ENCODE results near the gene NDUFS4. TPM values are rescaled to one million over a fixed set of nuclear protein-coding genes. Genes with fewer than 3 reads are reported as not detected.
"Not testable (repeated sequence)": the region's sequence is repeated elsewhere in the genome, so short reads cannot be mapped to it uniquely, and the experiment has no call there.

The NDUFS4 gene
- total and polyA plus RNA-seq, 12 donors, result 40.3 to 268 (median 213) TPM

DNA sequence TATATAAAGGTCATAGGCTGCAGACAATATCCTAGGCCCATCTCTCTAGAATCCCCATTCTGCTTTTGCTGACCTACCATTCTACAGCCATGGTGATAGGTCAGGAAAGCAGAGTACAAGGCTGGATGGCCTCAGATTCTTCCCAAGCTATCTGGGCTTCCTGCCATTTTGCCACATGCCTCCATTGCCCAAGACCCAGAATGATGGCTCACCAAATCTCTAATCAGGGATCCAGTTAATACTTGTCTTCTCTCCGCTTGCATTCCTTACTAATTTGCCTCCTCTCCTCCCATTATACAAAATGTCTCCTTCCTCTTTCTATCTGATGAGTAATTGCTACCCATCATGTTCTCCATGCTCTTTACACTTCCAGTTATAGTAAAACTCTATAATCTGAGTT, 22.7 kb upstream of the NDUFS4 start:
- peaks cover 0 to 3% (median 0%) of the 10 kb centered on the region in 11 donors for H3K9me3 ChIP-seq
- no peak for DNase-seq
- no peak overlapping the region for H3K27ac ChIP-seq
- intact Hi-C loops (cut with DNase I), result no loop called here
- no peaks in the 10 kb centered on the region for H3K4me1 ChIP-seq
- H3K27me3 ChIP-seq, result no peaks in the 10 kb centered on the region
- 92 to 97% methylated on average over 1 of the region's 1 CpG for WGBS, 2 donors
- ATAC-seq, result no peak
- no peaks in the 10 kb centered on the region for H3K36me3 ChIP-seq
- no peak overlapping the region for H3K4me3 ChIP-seq
- TF ChIP-seq, protein P1, sequence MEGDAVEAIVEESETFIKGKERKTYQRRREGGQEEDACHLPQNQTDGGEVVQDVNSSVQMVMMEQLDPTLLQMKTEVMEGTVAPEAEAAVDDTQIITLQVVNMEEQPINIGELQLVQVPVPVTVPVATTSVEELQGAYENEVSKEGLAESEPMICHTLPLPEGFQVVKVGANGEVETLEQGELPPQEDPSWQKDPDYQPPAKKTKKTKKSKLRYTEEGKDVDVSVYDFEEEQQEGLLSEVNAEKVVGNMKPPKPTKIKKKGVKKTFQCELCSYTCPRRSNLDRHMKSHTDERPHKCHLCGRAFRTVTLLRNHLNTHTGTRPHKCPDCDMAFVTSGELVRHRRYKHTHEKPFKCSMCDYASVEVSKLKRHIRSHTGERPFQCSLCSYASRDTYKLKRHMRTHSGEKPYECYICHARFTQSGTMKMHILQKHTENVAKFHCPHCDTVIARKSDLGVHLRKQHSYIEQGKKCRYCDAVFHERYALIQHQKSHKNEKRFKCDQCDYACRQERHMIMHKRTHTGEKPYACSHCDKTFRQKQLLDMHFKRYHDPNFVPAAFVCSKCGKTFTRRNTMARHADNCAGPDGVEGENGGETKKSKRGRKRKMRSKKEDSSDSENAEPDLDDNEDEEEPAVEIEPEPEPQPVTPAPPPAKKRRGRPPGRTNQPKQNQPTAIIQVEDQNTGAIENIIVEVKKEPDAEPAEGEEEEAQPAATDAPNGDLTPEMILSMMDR (IDR thresholded peaks at IDR 0.05), result no peak

DNA sequence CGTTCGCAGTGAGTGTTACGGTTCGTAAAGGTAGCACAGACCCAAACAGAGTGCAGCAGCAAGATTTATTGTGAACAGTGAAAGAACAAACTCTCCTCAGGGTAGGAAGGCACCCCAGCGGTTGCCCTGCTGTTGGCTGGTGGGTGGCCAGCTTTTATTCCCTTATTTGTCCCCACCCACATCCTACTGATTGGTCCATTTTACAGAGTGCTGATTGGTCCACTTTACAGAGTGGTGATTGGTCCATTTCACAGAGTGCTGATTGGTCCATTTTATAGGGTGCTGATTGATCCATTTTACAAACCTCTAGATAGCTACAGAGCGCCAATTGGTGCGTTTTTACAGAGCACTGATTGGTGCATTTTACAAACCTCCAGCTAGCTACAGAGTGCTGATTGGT, 19.7 kb upstream of the NDUFS4 start:
- H3K4me1 ChIP-seq; H3K27ac ChIP-seq; intact Hi-C loops (cut with DNase I); H3K36me3 ChIP-seq; H3K4me3 ChIP-seq; H3K9me3 ChIP-seq; H3K27me3 ChIP-seq; ATAC-seq; DNase-seq: not testable (repeated sequence)
- WGBS, 2 donors, result 95 to 96% methylated on average over 7 of the region's 7 CpGs

DNA sequence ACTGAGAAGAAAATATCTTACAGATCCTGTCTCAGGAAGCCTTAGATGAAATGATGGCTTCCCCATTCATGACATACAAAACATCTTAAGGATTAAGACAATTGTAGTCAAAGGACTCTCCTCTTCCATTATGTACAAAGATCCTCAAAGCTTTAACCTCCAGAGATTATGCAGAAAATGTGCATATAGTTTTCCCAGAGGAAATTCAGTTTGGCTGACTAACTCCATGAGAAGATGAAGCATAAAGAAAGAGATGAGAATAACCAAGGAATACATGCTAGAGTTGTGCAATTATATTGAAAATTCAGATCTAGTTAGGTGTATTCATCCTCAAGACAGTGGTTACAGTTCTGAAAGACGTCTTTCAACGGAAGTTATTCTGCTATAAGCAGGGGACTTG, 18.6 kb upstream of the NDUFS4 start:
- DNase-seq (no peak), ATAC-seq (no peak)
- Histone ChIP-seq H3K27ac (no peak overlapping the region), H3K4me1 (no peaks in the 10 kb centered on the region), H3K9me3 (peaks cover 0 to 3% (median 0%) of the 10 kb centered on the region in 11 donors), H3K4me3 (no peak overlapping the region), H3K36me3 (no peaks in the 10 kb centered on the region), H3K27me3 (peaks cover 0 to 3% (median 0%) of the 10 kb centered on the region in 7 donors)
- TF ChIP-seq, protein P1 (IDR thresholded peaks at IDR 0.05), result no peak
- 87 to 95% methylated on average over 2 of the region's 2 CpGs for WGBS, 2 donors
- intact Hi-C loops (cut with DNase I), result no loop called here

DNA sequence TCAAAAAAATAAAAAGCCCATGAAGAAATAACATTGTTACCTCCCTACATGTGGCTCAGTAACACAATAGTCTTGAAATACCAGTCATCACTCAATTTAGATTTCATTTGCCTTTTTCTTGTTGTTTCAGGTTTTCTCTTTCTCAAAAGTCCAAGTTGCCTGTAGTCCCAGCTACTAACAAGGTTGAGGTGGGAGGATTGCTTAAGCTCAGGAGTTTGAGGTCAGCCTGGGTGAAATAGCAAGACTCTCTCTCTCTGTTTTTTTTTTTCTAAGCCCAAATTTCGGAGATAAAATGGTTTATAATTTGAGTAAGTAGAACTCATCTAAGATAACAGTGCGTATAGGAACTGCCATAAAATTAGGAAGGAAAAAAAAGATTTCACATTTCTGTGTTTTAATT, 17.5 kb upstream of the NDUFS4 start:
- DNase-seq (no peak), ATAC-seq (no peak)
- intact Hi-C loops (cut with DNase I), result no loop called here
- peaks cover 0 to 3% (median 0%) of the 10 kb centered on the region in 11 donors for H3K9me3 ChIP-seq
- H3K27me3 ChIP-seq, result peaks cover 0 to 3% (median 0%) of the 10 kb centered on the region in 7 donors
- 62 to 63% methylated on average over 2 of the region's 2 CpGs for WGBS, 2 donors
- no peaks in the 10 kb centered on the region for H3K4me1 ChIP-seq
- no peak overlapping the region for H3K4me3 ChIP-seq
- TF ChIP-seq, protein P1 (IDR thresholded peaks at IDR 0.05), result no peak
- no peaks in the 10 kb centered on the region for H3K36me3 ChIP-seq
- H3K27ac ChIP-seq, result no peak overlapping the region

DNA sequence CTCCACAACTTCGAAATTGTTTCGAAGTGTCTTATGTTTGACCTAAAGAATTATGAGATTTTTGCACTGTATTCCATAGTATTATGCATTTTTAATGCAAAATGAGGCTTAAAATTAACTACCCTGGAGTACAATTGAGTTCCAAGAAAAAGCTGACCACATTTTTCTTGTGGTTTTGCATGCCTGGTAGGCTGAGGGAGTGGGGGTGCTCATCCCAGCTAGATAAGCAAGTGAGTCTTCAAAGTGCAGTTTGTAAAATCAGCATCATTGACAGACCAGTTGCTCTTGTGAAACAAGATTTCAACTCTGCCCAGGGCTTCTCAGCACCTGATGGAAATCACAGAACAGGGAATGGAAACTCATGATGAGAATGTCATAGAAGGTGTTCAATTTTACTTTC, 17.0 kb upstream of the NDUFS4 start:
- Histone ChIP-seq H3K27me3 (peaks cover 0 to 3% (median 0%) of the 10 kb centered on the region in 7 donors), H3K4me1 (no peaks in the 10 kb centered on the region), H3K27ac (no peak overlapping the region), H3K36me3 (no peaks in the 10 kb centered on the region), H3K4me3 (no peak overlapping the region), H3K9me3 (peaks cover 0 to 3% (median 0%) of the 10 kb centered on the region in 11 donors)
- 64 to 78% methylated on average over 2 of the region's 2 CpGs for WGBS, 2 donors
- ATAC-seq (no peak), DNase-seq (no peak)
- TF ChIP-seq, protein P1 (IDR thresholded peaks at IDR 0.05), result no peak
- intact Hi-C loops (cut with DNase I), result no loop called here
